HG03460 (cell line): ENCODE measurements around the gene CNOT6L.

Source experiments
- ATAC-seq: cut with Tn5 transposase; IDR thresholded peaks from one replicate; pipeline ENCODE4 v1.9.1; 2021; ENCODE audit not compliant: unreplicated experiment

The CNOT6L gene

DNA sequence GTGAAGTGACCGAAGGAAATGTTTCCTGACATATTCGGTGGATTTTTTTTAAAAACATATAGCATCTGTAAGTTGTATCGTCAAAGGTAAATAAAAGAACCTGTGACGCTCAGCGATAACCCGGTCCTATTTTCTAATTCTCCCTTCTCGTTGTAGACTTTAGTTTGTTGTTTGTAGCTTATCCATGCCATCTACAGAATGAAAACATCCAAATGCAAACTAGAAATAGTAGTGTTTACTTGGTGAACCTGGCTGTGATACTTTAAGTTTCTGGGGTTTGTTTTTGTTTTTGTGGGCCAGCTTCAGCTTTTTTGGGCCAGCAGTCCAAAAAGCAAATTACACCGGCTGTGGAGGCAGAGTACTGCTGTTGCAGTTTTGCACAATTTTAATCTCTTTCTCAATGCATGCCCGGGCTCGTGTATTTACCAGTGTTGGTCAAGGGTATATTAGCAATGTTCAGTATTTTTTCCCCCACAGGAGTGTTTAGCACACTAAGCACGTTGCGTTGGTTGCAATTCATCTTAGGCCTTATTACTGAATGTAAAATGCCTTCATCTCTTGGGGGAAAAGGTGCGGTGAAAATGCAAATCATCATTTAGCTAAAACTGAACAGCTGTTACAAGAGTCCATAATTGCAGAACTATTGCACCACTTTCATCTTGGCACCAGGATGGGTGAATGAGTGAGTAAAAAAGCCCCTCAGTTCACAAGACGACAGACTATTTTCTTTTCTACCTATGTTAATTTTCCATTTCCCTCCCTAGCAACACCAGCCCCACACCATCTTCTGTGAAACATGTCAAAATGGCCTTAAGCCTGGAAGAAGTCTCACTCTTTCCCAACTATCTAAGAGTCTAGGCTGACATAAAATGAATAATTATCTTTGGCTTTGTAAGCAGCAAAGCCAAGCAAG lies 1.7 kb upstream of the CNOT6L start:
- no peak for ATAC-seq

DNA sequence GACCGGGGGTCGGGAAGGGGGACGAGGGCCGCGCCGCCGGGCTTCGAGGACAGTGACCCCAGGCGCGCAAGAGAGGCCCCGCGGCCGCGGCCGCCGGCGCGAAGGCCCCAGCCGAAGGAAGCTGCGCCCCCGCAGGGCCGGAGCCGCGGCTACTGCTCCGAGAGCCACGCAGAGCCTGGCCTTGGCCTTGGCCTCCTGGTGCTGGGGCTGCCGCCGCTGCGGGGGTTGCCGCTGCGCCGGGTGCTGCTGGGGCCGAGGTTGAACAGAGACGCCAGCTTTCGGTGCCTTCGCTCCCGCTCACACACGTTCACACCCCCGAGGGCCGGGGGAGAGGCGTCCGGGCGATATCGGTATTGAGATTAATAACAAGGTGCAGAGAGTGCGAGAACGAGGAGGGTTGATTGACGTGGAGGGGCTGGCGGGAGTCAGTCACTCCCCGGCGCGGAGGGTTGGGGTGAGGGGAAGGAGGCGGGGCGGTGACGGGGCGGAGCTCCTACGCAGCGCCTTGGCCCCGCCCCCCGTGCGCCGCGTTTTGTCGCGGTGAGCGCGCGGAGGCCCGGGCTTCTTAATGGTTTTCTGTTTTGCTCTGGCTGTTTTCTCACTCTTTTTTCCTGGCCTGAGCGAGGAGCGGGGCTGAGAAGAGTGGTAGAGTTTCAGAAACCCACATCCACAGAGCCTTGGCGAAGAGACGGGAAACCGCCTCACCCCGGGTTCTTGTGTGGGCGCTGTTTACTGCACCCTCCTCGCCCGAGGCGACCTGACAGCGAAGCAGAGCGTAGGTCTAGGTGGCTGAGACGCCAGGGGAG lies 878 bp upstream of the CNOT6L start:
- ATAC-seq = peak; percentile 72

DNA sequence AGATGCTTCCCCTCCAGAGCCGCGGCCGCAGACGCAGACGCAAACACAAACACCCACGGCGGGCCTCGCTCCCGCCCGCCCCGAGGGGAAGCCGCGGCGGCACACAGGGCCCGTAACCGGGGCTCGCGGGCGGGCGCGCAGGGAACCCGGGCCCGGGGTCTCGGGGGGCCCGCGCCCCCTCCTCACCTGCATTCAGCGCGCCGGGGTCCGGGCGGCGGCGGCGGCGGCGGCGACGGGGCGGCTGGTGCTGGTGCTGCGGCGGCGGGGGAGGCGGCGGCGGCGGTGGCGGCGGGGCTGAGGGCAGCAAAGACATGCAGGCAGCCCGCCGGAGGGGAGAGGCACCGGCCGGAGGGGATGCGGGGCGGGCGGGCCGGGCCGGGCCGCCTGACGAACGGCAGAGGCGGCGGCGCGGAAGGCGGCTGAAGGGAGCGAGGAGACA lies 255 bp upstream of the CNOT6L start:
- peak; percentile 26 for ATAC-seq

GRCh38 chr4:77818073-77818601 lies 1.0 kb downstream of the CNOT6L start:
- peak; percentile 22 for ATAC-seq

GRCh38 chr4:77817304-77818072 lies 1.7 kb downstream of the CNOT6L start:
- no peak for ATAC-seq

DNA sequence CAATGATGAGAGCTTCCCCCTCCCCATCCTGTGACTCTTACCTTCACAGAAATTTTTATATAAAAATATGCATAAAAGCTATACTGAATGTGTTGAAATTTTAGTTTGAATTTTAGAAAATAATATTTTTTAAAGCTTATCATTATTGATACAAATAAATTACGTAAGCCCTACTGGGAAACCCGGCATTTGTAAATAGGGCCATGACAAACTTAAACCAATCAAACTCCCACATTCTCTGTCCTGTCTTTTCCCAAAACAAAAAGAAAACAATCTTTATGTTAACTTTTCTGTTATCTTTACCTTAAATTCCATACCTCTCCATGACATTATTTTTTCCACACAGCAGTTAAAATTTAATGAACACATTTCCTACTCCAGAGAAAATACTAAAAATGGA lies 2.6 kb downstream of the CNOT6L start:
- no peak for ATAC-seq

DNA sequence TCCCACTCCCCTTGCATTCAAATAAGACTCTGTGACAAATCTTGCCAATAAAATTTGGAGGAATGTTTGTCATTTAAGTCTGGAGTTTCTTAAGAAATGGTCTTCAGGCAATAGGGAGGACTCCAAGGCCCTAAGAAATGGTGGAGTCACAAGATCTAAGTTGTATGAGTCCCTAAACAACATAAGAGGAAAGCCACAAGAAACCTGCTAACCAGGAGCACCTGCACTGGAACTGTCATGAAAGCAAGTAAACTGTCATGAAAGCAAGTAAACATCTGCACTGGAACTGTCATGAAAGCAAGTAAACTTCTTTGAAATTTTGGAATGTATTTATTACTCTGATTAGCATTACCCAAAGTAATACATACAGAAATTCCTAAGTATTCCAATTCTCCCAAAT lies 3.5 kb downstream of the CNOT6L start:
- ATAC-seq = no peak

- ATAC-seq = no peak
These were observed 13.3 kb downstream of the CNOT6L start for GRCh38 chr4:77805840-77806239.

- ATAC-seq = no peak
These were observed 14.7 kb downstream of the CNOT6L start for GRCh38 chr4:77804471-77804870.

DNA sequence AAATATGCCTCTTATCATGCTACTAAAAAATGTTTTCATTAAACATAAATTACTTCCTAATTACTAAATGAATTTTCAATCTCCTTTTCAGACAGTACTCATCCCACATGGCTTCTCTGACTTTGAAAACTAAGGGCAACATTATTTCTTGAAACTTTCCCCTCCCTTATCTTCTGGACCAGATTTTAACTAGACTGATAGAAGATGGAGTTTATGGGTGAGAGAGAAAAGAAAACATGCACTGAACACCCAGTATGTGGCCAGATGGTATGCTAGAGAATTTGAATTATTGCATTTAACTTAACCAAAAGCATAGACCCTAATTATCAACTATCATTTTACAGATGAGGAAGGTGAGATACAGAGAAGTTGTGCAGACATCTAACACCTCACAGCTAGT lies 16.8 kb downstream of the CNOT6L start:
- no peak for ATAC-seq

GRCh38 chr4:77801260-77801608 lies 17.9 kb downstream of the CNOT6L start:
- no peak for ATAC-seq

DNA sequence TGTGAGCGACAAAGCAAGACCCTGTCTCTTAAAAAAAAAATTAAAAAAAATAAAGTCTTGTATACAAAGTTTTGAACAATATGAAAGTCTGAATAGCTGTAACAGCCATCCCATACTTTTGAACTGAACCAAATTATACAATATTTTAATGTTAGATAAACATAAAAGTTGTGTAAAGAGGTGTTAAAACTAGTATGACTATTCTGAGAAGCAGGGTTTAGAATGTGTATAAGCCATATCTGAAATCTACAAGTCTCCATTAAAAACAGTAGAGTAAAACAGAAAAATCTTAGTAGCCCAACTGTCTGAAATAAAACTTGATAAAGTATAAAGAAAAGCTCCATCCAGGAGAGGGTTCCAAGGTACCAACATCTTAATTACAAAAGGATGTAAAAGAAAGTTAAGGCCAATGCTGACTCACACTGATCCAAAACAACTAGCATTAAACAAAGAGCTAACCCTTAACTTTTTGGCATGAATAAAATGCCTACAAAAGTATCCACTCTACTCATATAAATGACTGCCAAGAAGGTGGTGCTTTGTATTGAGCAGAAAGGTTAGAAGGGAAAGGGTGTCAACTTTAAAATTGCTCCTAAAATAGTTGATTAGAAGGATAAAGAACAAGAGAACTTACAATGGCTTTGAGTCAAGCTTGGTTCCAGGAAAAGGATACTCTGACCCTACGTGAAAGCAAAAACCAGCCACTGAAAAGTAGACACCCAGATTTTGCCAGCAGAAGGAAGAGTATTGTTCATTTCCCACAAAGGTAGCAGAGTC lies 18.5 kb downstream of the CNOT6L start:
- ATAC-seq = no peak

- no peak for ATAC-seq
These were observed 19.1 kb downstream of the CNOT6L start for GRCh38 chr4:77800077-77800476.

DNA sequence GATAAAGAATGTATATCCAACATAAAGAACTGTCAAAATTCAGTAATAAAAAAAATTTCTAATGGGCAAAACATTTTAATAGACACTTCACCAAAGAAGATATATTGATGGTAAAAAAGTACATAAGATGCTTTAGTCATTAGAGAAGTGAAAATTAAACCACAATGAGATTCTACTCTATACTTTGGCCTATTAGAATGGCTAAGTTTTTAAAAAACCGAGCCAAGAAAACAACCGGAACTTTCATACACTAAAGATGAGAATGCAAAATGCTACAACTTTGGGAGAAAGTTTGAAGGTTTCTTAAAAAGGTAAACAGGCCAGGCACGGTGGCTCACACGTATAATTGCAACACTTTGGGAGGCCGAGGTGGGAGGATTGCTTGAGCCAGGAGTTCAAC lies 20.8 kb downstream of the CNOT6L start:
- no peak for ATAC-seq

DNA sequence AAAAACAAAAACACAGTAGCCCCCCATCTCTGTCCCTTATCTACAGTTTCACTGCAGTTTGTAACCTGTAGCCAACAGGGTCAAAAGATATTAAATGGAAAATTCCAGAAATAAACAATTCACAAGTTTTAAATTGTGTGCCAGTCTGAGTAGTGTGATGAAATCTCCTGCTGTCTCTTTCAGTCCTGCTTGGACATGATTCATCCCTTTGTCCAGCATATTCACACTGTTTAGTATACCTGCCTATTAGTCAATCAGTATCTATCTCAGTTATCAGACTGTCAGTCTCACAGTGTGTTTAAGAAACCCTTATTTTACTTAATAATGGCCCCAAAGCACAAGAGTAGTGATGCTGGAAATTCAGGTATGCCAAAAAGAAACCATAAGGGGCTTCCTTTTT lies 21.9 kb downstream of the CNOT6L start:
- ATAC-seq = no peak

DNA sequence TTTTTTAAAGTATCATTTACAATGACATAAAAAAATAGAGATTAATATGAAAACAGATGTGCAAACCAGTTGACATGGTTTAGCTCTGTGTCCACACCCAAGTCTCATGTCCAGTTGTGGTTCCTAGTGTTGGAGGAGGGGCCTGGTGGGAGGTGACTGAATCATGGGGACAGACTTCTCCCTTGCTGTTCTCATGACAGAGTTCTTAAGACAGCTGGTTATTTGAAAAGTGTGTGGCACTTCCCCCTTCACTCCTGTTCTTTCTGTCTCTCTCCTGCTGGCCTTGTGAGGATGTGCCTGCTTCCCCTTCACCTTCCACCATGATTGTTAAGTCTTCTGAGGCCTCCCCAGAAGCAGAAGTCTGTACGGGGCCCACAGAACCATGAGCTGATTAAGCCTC lies 23.8 kb downstream of the CNOT6L start:
- no peak for ATAC-seq

DNA sequence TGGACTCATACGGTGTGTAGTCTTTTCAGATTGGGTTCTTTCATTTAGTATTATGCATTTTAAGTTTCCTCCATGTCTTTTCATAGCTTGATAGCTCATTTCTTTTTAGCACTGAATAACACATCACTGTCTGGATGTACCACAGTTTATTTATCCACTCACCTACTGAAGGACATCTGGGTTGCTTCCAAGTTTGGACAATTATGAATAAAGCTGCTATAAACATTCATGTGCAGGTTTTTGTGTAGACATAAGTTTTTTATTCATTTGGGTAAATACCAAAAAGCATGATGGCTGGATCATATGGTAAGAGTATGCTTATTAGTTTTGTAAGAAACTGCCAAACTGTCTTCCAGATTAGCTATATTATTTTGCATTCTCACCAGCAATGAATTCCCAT lies 29.0 kb downstream of the CNOT6L start:
- no peak for ATAC-seq

DNA sequence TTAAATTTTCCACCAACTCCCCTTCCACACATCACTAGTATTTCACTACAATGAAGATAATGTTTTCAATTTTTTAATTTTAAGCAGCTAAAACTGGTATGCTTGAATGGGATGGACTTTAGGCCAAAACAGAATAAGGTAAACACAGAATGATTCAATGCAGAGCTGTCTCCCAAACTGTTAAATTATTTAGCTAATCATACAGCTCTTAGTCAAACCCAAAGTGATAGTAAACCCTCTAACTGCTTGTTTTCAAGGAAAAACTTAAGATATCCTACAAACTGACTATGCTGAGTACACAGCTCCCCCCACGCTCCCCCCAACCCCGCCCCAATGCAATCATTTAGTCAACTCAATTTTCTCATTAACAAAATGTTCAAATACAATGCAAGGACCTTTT lies 30.2 kb downstream of the CNOT6L start:
- no peak for ATAC-seq

- ATAC-seq = no peak
These were observed 31.2 kb downstream of the CNOT6L start for GRCh38 chr4:77787969-77788368.

GRCh38 chr4:77785669-77786068 lies 33.5 kb downstream of the CNOT6L start:
- no peak for ATAC-seq
